Activated CD8-positive, alpha-beta T cell treated with anti-CD3 and anti-CD28 coated beads, Interleukin-2, amount 10 ng/mL, durations not matched to agents 7 days and 5 days (primary cell): ENCODE measurements around the gene C22orf31. TPM values are rescaled to one million over a fixed set of nuclear protein-coding genes. Genes with fewer than 3 reads are reported as not detected.
"Not testable (repeated sequence)": the region's sequence is repeated elsewhere in the genome, so short reads cannot be mapped to it uniquely, and the experiment has no call there.

ENCODE experiments used
- ATAC-seq: fragments of 150-1000 bp; cut with Tn5 transposase; one replicate; pipeline ENCODE4 v1.10.0; 2021; ENCODE audit warnings: moderate library complexity
- CTCF ChIA-PET: fragments of 350-600 bp; sonication (Branson Sonifier 250); formaldehyde crosslinking; loops from one replicate; lab custom pipeline; 2021; ENCODE audit warnings: antibody characterized with exemption; lab: Charles Lee
- POLR2A ChIA-PET: fragments of 350-600 bp; sonication (Branson Sonifier 250); formaldehyde crosslinking; loops from one replicate; lab custom pipeline; 2021; ENCODE audit warnings: antibody characterized with exemption; lab: Charles Lee
- DNase-seq: peaks from one replicate; pipeline ENCODE4 v3.0.0-alpha.2; 2020
- H3K27ac Mint-ChIP-seq: one replicate; pipeline ENCODE4 v1.8.0; 2021; ENCODE audit warnings: mild to moderate bottlenecking, mixed read lengths
- H3K27me3 Mint-ChIP-seq: one replicate; pipeline ENCODE4 v1.8.0; 2021; ENCODE audit warnings: low read depth, mixed read lengths
- H3K36me3 Mint-ChIP-seq: one replicate; pipeline ENCODE4 v1.8.0; 2021; ENCODE audit warnings: low read depth, mixed read lengths
- H3K4me1 Mint-ChIP-seq: one replicate; pipeline ENCODE4 v1.8.0; 2021; ENCODE audit warnings: low read depth, mixed read lengths
- H3K4me3 Mint-ChIP-seq: one replicate; pipeline ENCODE4 v1.8.0; 2021; ENCODE audit warnings: mild to moderate bottlenecking, mixed read lengths
- H3K9me3 Mint-ChIP-seq: one replicate; pipeline ENCODE4 v1.8.0; 2022; ENCODE audit warnings: mixed read lengths; ENCODE audit not compliant: insufficient read depth
- total RNA-seq, 2 experiments: library from RNA; stranded (reverse); gene quantifications; one replicate each; pipeline ENCODE4 v1.2.3, GENCODE V29; 2021

C22orf31 gene
- total RNA-seq, 2 experiments from 2014 or later, result not detected

DNA sequence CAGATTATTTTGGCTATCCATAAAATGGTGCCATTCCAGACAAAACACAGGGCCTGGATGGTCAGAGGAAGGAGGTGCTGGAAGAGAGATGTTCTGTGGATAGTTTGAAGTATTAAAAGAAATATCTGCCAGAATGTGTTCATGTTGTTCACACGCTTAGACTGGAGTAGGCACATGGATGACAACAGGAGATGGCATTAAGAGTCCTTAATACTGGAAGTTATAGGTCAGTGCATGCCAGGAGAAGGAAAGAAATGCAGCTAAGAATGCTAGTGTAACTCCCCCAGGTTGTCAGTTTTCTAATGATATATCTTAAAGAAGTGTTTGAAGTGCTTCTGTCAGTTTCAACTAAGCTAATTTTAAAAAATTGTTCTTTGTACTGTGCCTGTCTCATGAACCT is 31.4 kb upstream of the C22orf31 start:
- H3K4me1 Mint-ChIP-seq, result no peaks in the 10 kb centered on the region
- ATAC-seq (no peak), DNase-seq (no peak)
- H3K4me3 Mint-ChIP-seq, result no peak overlapping the region
- ChIA-PET POLR2A (no interaction called here), CTCF (no interaction called here)
- no peak overlapping the region for H3K27ac Mint-ChIP-seq
- no peaks in the 10 kb centered on the region for H3K9me3 Mint-ChIP-seq
- no peaks in the 10 kb centered on the region for H3K36me3 Mint-ChIP-seq
- H3K27me3 Mint-ChIP-seq, result peaks cover 30% of the 10 kb centered on the region

- POLR2A ChIA-PET, result no interaction called here
These were observed 30.6 kb upstream of the C22orf31 start for GRCh38 chr22:29092243-29092642.

GRCh38 chr22:29090039-29090438 is 28.4 kb upstream of the C22orf31 start:
- no peaks in the 10 kb centered on the region for H3K9me3 Mint-ChIP-seq
- POLR2A ChIA-PET, result no interaction called here
- DNase-seq (no peak), ATAC-seq (no peak)
- no peaks in the 10 kb centered on the region for H3K4me1 Mint-ChIP-seq
- no peak overlapping the region for H3K4me3 Mint-ChIP-seq
- CTCF ChIA-PET, result interaction anchor here (0.7 to 1.1 kb wide), 2 partner anchors 27 to 49 kb away, joined by 3 read pairs; no protein-coding TSS in a partner anchor
- H3K27ac Mint-ChIP-seq, result no peak overlapping the region
- no peaks in the 10 kb centered on the region for H3K36me3 Mint-ChIP-seq
- peaks cover 33% of the 10 kb centered on the region for H3K27me3 Mint-ChIP-seq

More at GRCh38 chr22:29092243-29092642, 30.6 kb upstream of the C22orf31 start:
- Mint-ChIP-seq H3K9me3 (no peaks in the 10 kb centered on the region), H3K4me1 (no peaks in the 10 kb centered on the region), H3K36me3 (no peaks in the 10 kb centered on the region), H3K4me3 (no peak overlapping the region), H3K27me3 (peaks cover 31% of the 10 kb centered on the region), H3K27ac (no peak overlapping the region)
- no peak for ATAC-seq
- CTCF ChIA-PET, result interaction anchor here (1.2 kb wide), 1 partner anchor 153 kb away, joined by 3 read pairs; no protein-coding TSS in a partner anchor
- DNase-seq, result no peak

- ChIA-PET POLR2A (no interaction called here), CTCF (interaction anchor here (0.7 to 1.1 kb wide), 2 partner anchors 28 to 49 kb away, joined by 3 read pairs; no protein-coding TSS in a partner anchor)
- ATAC-seq (no peak), DNase-seq (no peak)
- Mint-ChIP-seq H3K27ac (no peak overlapping the region), H3K4me1 (no peaks in the 10 kb centered on the region), H3K4me3 (no peak overlapping the region), H3K36me3 (no peaks in the 10 kb centered on the region), H3K9me3 (no peaks in the 10 kb centered on the region), H3K27me3 (peaks cover 35% of the 10 kb centered on the region)
These were observed 27.9 kb upstream of the C22orf31 start for GRCh38 chr22:29089507-29089906.

DNA sequence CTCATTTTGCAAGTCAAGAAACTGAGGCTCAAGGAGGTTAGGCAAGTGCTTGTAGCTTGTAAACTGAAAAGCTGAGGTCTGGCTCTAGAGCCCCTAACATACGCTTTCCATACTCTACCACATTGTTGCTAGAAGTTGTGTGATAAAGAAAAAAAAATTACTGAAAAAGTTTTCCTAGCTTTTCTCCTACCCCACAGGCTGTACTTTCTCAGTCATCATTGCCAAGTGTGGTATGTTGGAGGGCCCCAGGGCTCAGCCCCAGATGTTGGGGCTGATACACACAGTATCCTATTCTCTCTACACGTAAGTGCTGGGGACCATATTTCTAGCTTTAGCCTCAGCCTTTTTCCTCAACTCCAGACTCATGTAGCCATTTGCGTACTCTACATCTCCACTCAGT is 27.2 kb upstream of the C22orf31 start:
- ATAC-seq, result no peak
- POLR2A ChIA-PET, result no interaction called here
- Mint-ChIP-seq H3K4me3 (no peak overlapping the region), H3K9me3 (no peaks in the 10 kb centered on the region), H3K27me3 (peaks cover 37% of the 10 kb centered on the region), H3K27ac (no peak overlapping the region), H3K36me3 (no peaks in the 10 kb centered on the region), H3K4me1 (peaks cover 4% of the 10 kb centered on the region)
- CTCF ChIA-PET, result interaction anchor here (1.9 kb wide), 1 partner anchor 65 kb away, joined by 7 read pairs; no protein-coding TSS in a partner anchor
- DNase-seq, result no peak

DNA sequence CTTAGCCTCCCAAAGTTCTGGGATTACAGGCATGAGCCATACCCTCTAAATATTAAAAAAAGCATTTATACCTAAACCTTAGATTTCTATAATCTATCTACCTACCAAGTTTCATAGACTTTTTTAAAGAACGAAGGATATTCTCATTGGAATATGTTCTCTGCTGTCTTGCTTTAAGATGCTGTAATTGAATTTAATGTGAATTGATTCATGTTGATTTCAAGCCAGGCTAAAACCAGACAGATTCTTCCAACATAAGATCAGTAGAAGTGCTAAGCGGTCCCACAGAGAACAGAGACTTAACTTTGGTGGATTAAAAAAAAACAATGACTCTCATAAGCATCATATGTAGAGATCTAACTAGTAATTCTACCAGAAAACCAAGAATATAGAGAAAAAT is 25.4 kb upstream of the C22orf31 start:
- Mint-ChIP-seq H3K4me1 (peaks cover 9% of the 10 kb centered on the region), H3K27me3 (peaks cover 32% of the 10 kb centered on the region), H3K36me3 (no peaks in the 10 kb centered on the region), H3K27ac (no peak overlapping the region), H3K9me3 (no peaks in the 10 kb centered on the region), H3K4me3 (no peak overlapping the region)
- ATAC-seq, result no peak
- CTCF ChIA-PET, result interaction anchor here (0.6 kb wide), 1 partner anchor 406 kb away, joined by 3 read pairs; no protein-coding TSS in a partner anchor
- DNase-seq, result no peak
- POLR2A ChIA-PET, result no interaction called here

DNA sequence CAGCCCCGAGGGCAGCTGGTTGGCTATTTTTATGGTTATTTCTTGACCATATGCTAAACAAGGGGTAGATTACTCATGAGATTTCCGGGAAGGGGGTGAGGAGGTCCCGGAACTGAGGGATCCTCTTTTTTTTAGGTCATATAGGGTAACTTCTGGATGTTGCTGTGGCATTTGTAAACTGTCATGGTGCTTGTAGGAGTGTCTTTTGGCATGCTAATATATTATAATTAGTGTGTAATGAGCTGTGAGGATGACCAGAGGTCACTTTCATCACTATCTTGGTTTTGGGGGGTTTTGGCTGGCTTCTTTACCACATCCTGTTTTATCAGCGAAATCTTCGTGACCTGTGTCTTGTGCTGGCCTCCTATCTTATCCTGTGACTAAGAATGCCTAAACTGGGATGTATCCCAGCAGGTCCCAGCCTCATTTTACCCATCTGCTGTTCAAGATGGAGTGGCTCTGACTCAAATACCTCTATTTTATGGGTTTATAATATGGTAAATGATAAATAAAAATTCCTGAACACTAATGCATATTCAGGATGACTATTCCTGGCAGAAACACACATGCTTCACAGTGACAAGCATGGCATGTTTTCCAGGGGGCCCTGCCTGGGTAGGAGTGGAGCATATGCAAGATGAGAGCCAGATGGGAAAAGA is 22.4 kb upstream of the C22orf31 start:
- no peaks in the 10 kb centered on the region for H3K36me3 Mint-ChIP-seq
- H3K4me3 Mint-ChIP-seq, result no peak overlapping the region
- CTCF ChIA-PET, result no interaction called here
- POLR2A ChIA-PET, result no interaction called here
- no peak for ATAC-seq
- DNase-seq, result no peak
- peaks cover 29% of the 10 kb centered on the region for H3K27me3 Mint-ChIP-seq
- no peak overlapping the region for H3K27ac Mint-ChIP-seq
- H3K9me3 Mint-ChIP-seq, result no peaks in the 10 kb centered on the region
- H3K4me1 Mint-ChIP-seq, result peaks cover 16% of the 10 kb centered on the region

DNA sequence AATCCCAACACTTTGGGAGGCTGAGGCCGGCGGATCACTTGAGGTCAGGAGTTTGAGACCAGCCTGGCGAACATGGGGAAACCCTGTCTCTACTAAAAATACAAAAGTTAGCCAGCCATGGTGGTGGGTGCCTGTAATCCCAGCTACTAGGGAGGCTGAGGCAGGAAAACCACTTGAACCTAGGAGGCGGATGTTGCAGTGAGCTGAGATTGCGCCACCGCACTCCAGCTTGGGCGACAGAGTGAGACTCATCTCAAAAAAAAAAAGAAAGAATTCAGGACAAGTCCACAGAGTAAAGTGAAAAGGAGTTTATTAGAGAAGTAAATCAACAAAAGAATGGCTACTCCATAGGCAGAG is 21.9 kb upstream of the C22orf31 start:
- Mint-ChIP-seq H3K27me3 (peaks cover 32% of the 10 kb centered on the region), H3K4me1 (peaks cover 19% of the 10 kb centered on the region)
- H3K9me3 Mint-ChIP-seq, ATAC-seq, H3K4me3 Mint-ChIP-seq, H3K27ac Mint-ChIP-seq, H3K36me3 Mint-ChIP-seq, POLR2A ChIA-PET, CTCF ChIA-PET, DNase-seq: not testable (repeated sequence)

GRCh38 chr22:29082826-29083545 is 21.4 kb upstream of the C22orf31 start:
- Mint-ChIP-seq H3K4me1 (peaks cover 19% of the 10 kb centered on the region), H3K9me3 (no peaks in the 10 kb centered on the region), H3K27me3 (peaks cover 35% of the 10 kb centered on the region), H3K27ac (no peak overlapping the region), H3K4me3 (no peak overlapping the region), H3K36me3 (no peaks in the 10 kb centered on the region)
- ATAC-seq, result no peak
- ChIA-PET POLR2A (interaction anchor here (0.7 kb wide), 1 partner anchor 29 kb away, joined by 4 read pairs; no protein-coding TSS in a partner anchor), CTCF (no interaction called here)
- DNase-seq, result no peak

- CTCF ChIA-PET, result no interaction called here
- H3K36me3 Mint-ChIP-seq, result no peaks in the 10 kb centered on the region
These were observed 20.0 kb upstream of the C22orf31 start for GRCh38 chr22:29081517-29082236.

GRCh38 chr22:29080106-29080975 is 18.7 kb upstream of the C22orf31 start:
- Mint-ChIP-seq H3K27me3 (peaks cover 49% of the 10 kb centered on the region), H3K36me3 (no peaks in the 10 kb centered on the region), H3K4me3 (no peak overlapping the region), H3K27ac (no peak overlapping the region), H3K4me1 (peaks cover 19% of the 10 kb centered on the region), H3K9me3 (no peaks in the 10 kb centered on the region)
- ATAC-seq (no peak), DNase-seq (no peak)
- ChIA-PET POLR2A (no interaction called here), CTCF (no interaction called here)

More at GRCh38 chr22:29081517-29082236, 20.0 kb upstream of the C22orf31 start:
- H3K4me3 Mint-ChIP-seq, result no peak overlapping the region
- H3K27me3 Mint-ChIP-seq, result peaks cover 42% of the 10 kb centered on the region
- DNase-seq, result no peak
- POLR2A ChIA-PET, result no interaction called here
- no peak for ATAC-seq
- peaks cover 19% of the 10 kb centered on the region for H3K4me1 Mint-ChIP-seq
- H3K9me3 Mint-ChIP-seq, result no peaks in the 10 kb centered on the region
- no peak overlapping the region for H3K27ac Mint-ChIP-seq
